IMR-90 (cell line): ENCODE measurements around the gene ILF2. TPM values are rescaled to one million over a fixed set of nuclear protein-coding genes. Genes with fewer than 3 reads are reported as not detected.

ENCODE experiments used
- ATAC-seq: fragments of 200-7000 bp; cut with Tn5 transposase; 2 replicates; pipeline ENCODE4 v1.9.1; 2020; ENCODE audit warnings: low read depth, mild to moderate bottlenecking, moderate library complexity
- BruUV-seq: library from RNA; stranded (reverse); fragments of 400-500 nt; replicated peaks from 2 replicates; lab custom pipeline; 2021; lab: Mats Ljungman, UMichigan
- CTCF ChIA-PET: fragments of 300-600 bp; formaldehyde crosslinking; extraction: SDS; loops from one replicate; lab custom pipeline; 2021; ENCODE audit warnings: antibody characterized with exemption; lab: Yijun Ruan, JAX
- POLR2A ChIA-PET: fragments of 300-600 bp; sonication (Branson Sonifier 250); formaldehyde crosslinking; loops from one replicate; lab custom pipeline; 2022; ENCODE audit warnings: antibody characterized with exemption; ENCODE audit not compliant: unreplicated experiment; lab: Charles Lee
- DNase-seq: peaks from one replicate; pipeline ENCODE4 v3.0.0; 2013
- H2AFZ ChIP-seq: replicated peaks from 2 replicates; pipeline ENCODE3; 2013; ENCODE audit warnings: low read length, mild to moderate bottlenecking; ENCODE audit not compliant: poor library complexity
- H2AK5ac ChIP-seq: 2 replicates; pipeline ENCODE4 v1.6.1; 2013; ENCODE audit warnings: low read depth, low read length, inconsistent platforms
- H2AK9ac ChIP-seq: replicated peaks from 2 replicates; pipeline ENCODE3; 2013; ENCODE audit warnings: mild to moderate bottlenecking, low read depth, low read length, moderate library complexity; ENCODE audit not compliant: poor library complexity
- H2BK120ac ChIP-seq: 2 replicates; pipeline ENCODE4 v1.6.1; 2013; ENCODE audit warnings: low read depth, low read length, inconsistent platforms
- H2BK15ac ChIP-seq: 3 replicates; pipeline ENCODE4 v1.6.1; 2013; ENCODE audit warnings: low read depth, low read length, inconsistent platforms
- H2BK20ac ChIP-seq: 2 replicates; pipeline ENCODE4 v1.6.1; 2013; ENCODE audit warnings: low read depth, mild to moderate bottlenecking, inconsistent platforms, low read length, moderate library complexity
- H2BK5ac ChIP-seq: 2 replicates; pipeline ENCODE4 v1.6.1; 2013; ENCODE audit warnings: mild to moderate bottlenecking, low read depth, low read length, inconsistent platforms; ENCODE audit not compliant: poor library complexity, severe bottlenecking
- H3K14ac ChIP-seq: replicated peaks from 2 replicates; pipeline ENCODE4 v1.6.1; 2013; ENCODE audit warnings: low read depth, low read length, inconsistent platforms
- H3K18ac ChIP-seq: 2 replicates; pipeline ENCODE4 v1.6.1; 2013; ENCODE audit warnings: low read depth, low read length, control low read depth
- H3K23ac ChIP-seq: 2 replicates; pipeline ENCODE4 v1.6.1; 2013; ENCODE audit warnings: low read depth, low read length, inconsistent platforms
- H3K27ac ChIP-seq: 2 replicates; pipeline ENCODE4 v1.5.1; 2013; ENCODE audit warnings: mild to moderate bottlenecking, control low read depth, low read length; ENCODE audit not compliant: insufficient read depth
- H3K27me3 ChIP-seq: 2 replicates; pipeline ENCODE4 v1.6.1; 2013; ENCODE audit warnings: low read length; ENCODE audit not compliant: control insufficient read depth, insufficient read depth
- H3K36me3 ChIP-seq: 2 replicates; pipeline ENCODE4 v1.6.1; 2013; ENCODE audit warnings: low read length, mixed read lengths; ENCODE audit not compliant: control insufficient read depth, insufficient read depth
- H3K4ac ChIP-seq: 2 replicates; pipeline ENCODE4 v1.6.1; 2013; ENCODE audit warnings: low read depth, low read length, inconsistent platforms
- H3K4me1 ChIP-seq: 2 replicates; pipeline ENCODE4 v1.6.1; 2013; ENCODE audit warnings: low read length, mixed read lengths; ENCODE audit not compliant: control insufficient read depth, insufficient read depth
- H3K4me2 ChIP-seq: 2 replicates; pipeline ENCODE4 v1.6.1; 2013; ENCODE audit warnings: low read depth, mild to moderate bottlenecking, control low read depth, low read length, moderate library complexity
- H3K4me3 ChIP-seq: 2 replicates; pipeline ENCODE4 v1.5.1; 2013; ENCODE audit warnings: low read depth, mild to moderate bottlenecking, control low read depth, low read length, moderate library complexity; ENCODE audit not compliant: insufficient read depth
- H3K56ac ChIP-seq: 2 replicates; pipeline ENCODE4 v1.6.1; 2013; ENCODE audit warnings: low read length, inconsistent platforms; ENCODE audit not compliant: insufficient read depth; ENCODE audit errors: extremely low read depth
- H3K79me1 ChIP-seq, 2 experiments: 2 replicates each; pipeline ENCODE4 v1.6.1; 2013; ENCODE audit warnings: low read length in 2 of 2, inconsistent platforms in 1 of 2, low read depth in 1 of 2
- H3K9ac ChIP-seq: 2 replicates; pipeline ENCODE4 v1.6.1; 2013; ENCODE audit warnings: low read depth, low read length, control low read depth
- H3K9me1 ChIP-seq: 2 replicates; pipeline ENCODE4 v1.6.1; 2013; ENCODE audit warnings: low read length, inconsistent platforms; ENCODE audit not compliant: insufficient read depth
- H3K9me3 ChIP-seq: 2 replicates; pipeline ENCODE4 v1.6.1; 2013; ENCODE audit warnings: low read length; ENCODE audit not compliant: control insufficient read depth, insufficient read depth
- H4K20me1 ChIP-seq: 2 replicates; pipeline ENCODE4 v1.6.1; 2013; ENCODE audit warnings: low read length, inconsistent platforms; ENCODE audit not compliant: insufficient read depth
- H4K5ac ChIP-seq: 2 replicates; pipeline ENCODE4 v1.6.1; 2013; ENCODE audit warnings: mild to moderate bottlenecking, low read depth, low read length, control low read depth
- H4K8ac ChIP-seq, 2 experiments: 2 replicates each; pipeline ENCODE4 v1.6.1; 2013; ENCODE audit warnings: low read depth in 2 of 2, low read length in 2 of 2, control low read depth in 1 of 2, inconsistent platforms in 1 of 2
- H4K91ac ChIP-seq: 2 replicates; pipeline ENCODE4 v1.6.1; 2013; ENCODE audit warnings: low read depth, low read length, inconsistent platforms; ENCODE audit not compliant: insufficient read depth
- MAFK ChIP-seq: IDR thresholded peaks from 2 replicates; pipeline ENCODE4 v1.6.1; 2012; ENCODE audit warnings: low read depth, low read length, improper control_type of control experiment
- MAZ ChIP-seq: IDR thresholded peaks from 2 replicates; pipeline ENCODE4 v1.6.1; 2012; ENCODE audit warnings: low read depth, mild to moderate bottlenecking, low read length, improper control_type of control experiment, moderate library complexity, borderline replicate concordance
- NFE2L2 ChIP-seq: fragments of 150-350 bp; IDR thresholded peaks from 2 replicates; pipeline ENCODE4 v1.6.1; 2016; ENCODE audit warnings: low read depth, mild to moderate bottlenecking, low read length
- POLR2A ChIP-seq: IDR thresholded peaks from 2 replicates; pipeline ENCODE4 v1.6.1; 2012; ENCODE audit warnings: mild to moderate bottlenecking, low read depth, low read length
- WGBS, 2 experiments: methylation state at CpG; one replicate each; pipeline versions ENCODE4 v1.1.5 to v1.1.7; 2013; ENCODE audit warnings: missing lambda C conversion rate in 2 of 2; ENCODE audit not compliant: insufficient read length in 1 of 2; ENCODE audit errors: extremely low coverage in 2 of 2; 5-methylcytosine and 5-hydroxymethylcytosine counted together
- dilution Hi-C: fragments of 300-500 bp; cut with HindIII; formaldehyde crosslinking; loops from one replicate; pipeline ENCODE4 v1.14.3; 2018; ENCODE audit warnings: low sequenced_read_pairs; ENCODE audit not compliant: unreplicated experiment
- in situ Hi-C: fragments of 300-500 bp; cut with MboI; formaldehyde crosslinking; loops from 3 replicates; pipeline ENCODE4 v1.14.3; 2019; ENCODE audit warnings: low sequenced_read_pairs, inconsistent platforms, mixed read lengths
- intact Hi-C: fragments of 100-400 bp; cut with micrococcal nuclease; formaldehyde crosslinking; loops from 2 replicates; pipeline ENCODE4 v1.10.0; 2022
- polyA plus RNA-seq, 3 experiments: library from polyadenylated mRNA; depleted of rRNA; stranded (reverse); fragments of >200 nt; gene quantifications; 2 replicates each; pipeline ENCODE4 v1.2.3, GENCODE V29; 2012; ENCODE audit warnings: low replicate concordance in 1 of 3
- total RNA-seq: library from RNA; depleted of rRNA; stranded (reverse); fragments of >200 nt; gene quantifications from 2 replicates; pipeline ENCODE4 v1.2.3, GENCODE V29; 2012
- TF ChIP-seq, protein P1 (sequence below): fragments of 150-350 bp; IDR thresholded peaks from 2 replicates; pipeline ENCODE4 v1.6.1; 2016; ENCODE audit warnings: low read depth, mild to moderate bottlenecking, low read length, moderate library complexity, borderline replicate concordance

ILF2 gene
- total and polyA plus RNA-seq, 2 of the 4 experiments (the other 2 are of a cell fraction) = 273 to 504 TPM

DNA sequence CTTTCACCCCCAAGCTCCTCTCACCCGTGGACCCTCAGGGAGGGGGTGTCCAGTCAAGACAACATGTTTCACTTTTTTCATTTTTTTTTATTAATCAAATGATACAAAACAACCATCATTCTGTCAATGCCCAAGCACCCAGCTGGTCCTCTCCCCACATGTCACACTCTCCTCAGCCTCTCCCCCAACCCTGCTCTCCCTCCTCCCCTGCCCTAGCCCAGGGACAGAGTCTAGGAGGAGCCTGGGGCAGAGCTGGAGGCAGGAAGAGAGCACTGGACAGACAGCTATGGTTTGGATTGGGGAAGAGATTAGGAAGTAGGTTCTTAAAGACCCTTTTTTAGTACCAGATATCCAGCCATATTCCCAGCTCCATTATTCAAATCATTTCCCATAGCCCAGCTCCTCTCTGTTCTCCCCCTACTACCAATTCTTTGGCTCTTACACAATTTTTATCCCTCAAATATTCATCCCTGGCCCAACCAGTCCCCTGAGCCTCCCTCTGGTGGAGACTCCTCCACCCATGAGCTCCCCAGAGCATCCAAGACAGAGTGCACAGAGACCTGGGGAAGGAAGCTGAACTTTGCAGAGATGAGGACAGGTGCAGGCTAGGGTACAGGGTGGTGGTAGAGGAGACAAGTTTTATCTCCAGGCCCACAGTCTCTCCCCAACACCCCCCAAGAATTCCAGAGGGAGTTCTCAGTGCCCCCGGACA, 56.4 kb downstream of the ILF2 start:
- Histone ChIP-seq H4K91ac (no peak overlapping the region), H2BK15ac (no peak overlapping the region), H3K9ac (no peak overlapping the region), H4K5ac (no peak overlapping the region), H3K79me1 (peaks cover 6 to 34% of the 10 kb centered on the region in 2 experiments; a peak in 3 of 4 replicates), H3K4ac (no peak overlapping the region; the same call in 1 of the 2 replicates), H2AK5ac (no peak overlapping the region), H3K4me1 (peaks cover 28% of the 10 kb centered on the region), H2AFZ (peak overlapping the region; percentile 5), H3K9me3 (no peaks in the 10 kb centered on the region), H3K4me2 (no peak overlapping the region), H3K18ac (no peak overlapping the region), H3K9me1 (peaks cover 10% of the 10 kb centered on the region; the same call in 1 of the 2 replicates), H3K36me3 (peaks cover 10% of the 10 kb centered on the region; the same call in 1 of the 2 replicates), H3K27ac (no peak overlapping the region), H3K56ac (no peak overlapping the region), H3K4me3 (no peak overlapping the region), H3K27me3 (no peaks in the 10 kb centered on the region), H3K23ac (no peak overlapping the region), H2AK9ac (no peak overlapping the region), H3K14ac (no peak overlapping the region), H2BK20ac (no peak overlapping the region), H2BK120ac (no peak overlapping the region), H2BK5ac (no peak overlapping the region), H4K8ac (no peak overlapping the region), H4K20me1 (peaks cover 11% of the 10 kb centered on the region; the same call in 1 of the 2 replicates)
- ATAC-seq (no peak), DNase-seq (no peak)
- in situ Hi-C loops (no loop called here), intact Hi-C loops (no loop called here), dilution Hi-C loops (no loop called here)
- no CpG with 5 or more reads among the region's 2 CpGs for WGBS, 2 experiments
- ChIA-PET CTCF (interaction anchor here (1.0 to 3.3 kb wide), 4 partner anchors 13 to 46 kb away, joined by 3 to 18 read pairs (median 6); partner anchors contain the start of genes S100A1 and S100A13), POLR2A (interaction anchor here (1.2 kb wide), 1 partner anchor 13 kb away, joined by 6 read pairs; the partner anchor contains the start of gene S100A13)
- TF ChIP-seq MAZ = no peak
- no peak for TF ChIP-seq NFE2L2
- TF ChIP-seq, protein P1, sequence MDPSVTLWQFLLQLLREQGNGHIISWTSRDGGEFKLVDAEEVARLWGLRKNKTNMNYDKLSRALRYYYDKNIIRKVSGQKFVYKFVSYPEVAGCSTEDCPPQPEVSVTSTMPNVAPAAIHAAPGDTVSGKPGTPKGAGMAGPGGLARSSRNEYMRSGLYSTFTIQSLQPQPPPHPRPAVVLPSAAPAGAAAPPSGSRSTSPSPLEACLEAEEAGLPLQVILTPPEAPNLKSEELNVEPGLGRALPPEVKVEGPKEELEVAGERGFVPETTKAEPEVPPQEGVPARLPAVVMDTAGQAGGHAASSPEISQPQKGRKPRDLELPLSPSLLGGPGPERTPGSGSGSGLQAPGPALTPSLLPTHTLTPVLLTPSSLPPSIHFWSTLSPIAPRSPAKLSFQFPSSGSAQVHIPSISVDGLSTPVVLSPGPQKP = no peak
- TF ChIP-seq POLR2A = no peak
- no peak for TF ChIP-seq MAFK
- no TSS peak for BruUV-seq
